ENCODE results near the gene KBTBD4. TPM values are rescaled to one million over a fixed set of nuclear protein-coding genes. Genes with fewer than 3 reads are reported as not detected.

The KBTBD4 gene
- total and polyA plus RNA-seq, 2 of the 8 experiments (the other 6 are each of a cell fraction or from before 2014, with no cell fraction given) = 12.0 to 19.5 TPM

GRCh38 chr11:47573321-47573720, 5.4 kb downstream of the KBTBD4 start (continued):
- TF ChIP-seq CHD7 (IDR thresholded peaks at IDR 0.05; ENCODE audit: insufficient replicate concordance, low read length) = no peak
- peak; percentile 39; the same call in 1 of the 2 replicates for TF ChIP-seq POLR2AphosphoS5 (IDR thresholded peaks at IDR 0.05; ENCODE audit: low read depth, low read length)
